Aorta (tissue), 5 donors: ENCODE results near the gene AKT1. TPM values are rescaled to one million over a fixed set of nuclear protein-coding genes. Genes with fewer than 3 reads are reported as not detected.

Source experiments
- ATAC-seq: fragments of 200-7000 bp; cut with Tn5 transposase; one replicate; pipeline ENCODE4 v1.9.1; 2022; ENCODE audit warnings: moderate library complexity; ENCODE audit not compliant: low FRiP score
- DNase-seq, 2 donors: peaks; one replicate each; pipeline ENCODE4 v3.0.0-alpha.2; 2020
- H3K27ac ChIP-seq, 2 donors: one replicate each; pipeline ENCODE4 v1.5.1; 2013; ENCODE audit warnings: low read length in 2 of 2, mild to moderate bottlenecking in 2 of 2, moderate library complexity in 2 of 2, control low read depth in 1 of 2, inconsistent platforms in 1 of 2, low read depth in 1 of 2
- H3K27me3 ChIP-seq, 2 donors: one replicate each; pipeline ENCODE4 v1.6.1; 2013; ENCODE audit warnings: control low read depth in 1 of 2, low read length in 1 of 2, mild to moderate bottlenecking in 1 of 2, moderate library complexity in 1 of 2; ENCODE audit not compliant: insufficient read depth in 2 of 2, control insufficient read depth in 1 of 2
- H3K36me3 ChIP-seq, 2 donors: one replicate each; pipeline ENCODE4 v1.6.1; 2013; ENCODE audit warnings: control low read depth in 1 of 2, low read length in 1 of 2, mild to moderate bottlenecking in 1 of 2; ENCODE audit not compliant: insufficient read depth in 2 of 2, control insufficient read depth in 1 of 2
- H3K4me1 ChIP-seq, 2 donors: one replicate each; pipeline ENCODE4 v1.6.1; 2013; ENCODE audit warnings: low read length in 2 of 2, control low read depth in 1 of 2, mild to moderate bottlenecking in 1 of 2, moderate library complexity in 1 of 2; ENCODE audit not compliant: insufficient read depth in 2 of 2, control insufficient read depth in 1 of 2
- H3K4me3 ChIP-seq, 2 donors: one replicate each; pipeline ENCODE4 v1.5.1; 2013; ENCODE audit warnings: low read length in 2 of 2, control low read depth in 1 of 2, mild to moderate bottlenecking in 1 of 2
- H3K9me3 ChIP-seq: one replicate; pipeline ENCODE4 v1.6.1; 2013; ENCODE audit warnings: mild to moderate bottlenecking, low read length; ENCODE audit not compliant: control insufficient read depth
- WGBS, 2 donors: extraction: QIAGEN DNeasy Blood & Tissue Kit; methylation state at CpG; one replicate each; pipeline ENCODE4 v1.1.7; 2013; 5-methylcytosine and 5-hydroxymethylcytosine counted together
- intact Hi-C, 2 donors: fragments of 100-400 bp; cut with DNase I; formaldehyde crosslinking; loops; one replicate each; pipeline versions ENCODE4 v1.14.2 to v1.15.0; 2022
- polyA plus RNA-seq, 2 donors: library from polyadenylated mRNA; stranded (reverse); fragments of 200-250 nt; gene quantifications; one replicate each; pipeline ENCODE4 v1.2.3, GENCODE V29; 2013
- total RNA-seq, 2 donors: library from RNA; stranded (reverse); fragmentation: NEBNext Ultra II Directional; extraction: Animal tissue kit (Norgen Biotek cat#: 25700); gene quantifications; one replicate each; pipeline ENCODE4 v1.2.1, GENCODE V29; 2021
- donor health status: healthy with polysubstance abuse.
- donor health status: Bipolar disorder and iron deficiency.
- donor health status: DM: no; HTN: no; CAD: no.
- donor health status: DM: no; HTN: no; CAD: no.
- donor health status: DM: yes; HTN: yes; CAD: no.

AKT1 gene
- total and polyA plus RNA-seq, 4 donors, result 93.2 to 154 (median 121) TPM

DNA sequence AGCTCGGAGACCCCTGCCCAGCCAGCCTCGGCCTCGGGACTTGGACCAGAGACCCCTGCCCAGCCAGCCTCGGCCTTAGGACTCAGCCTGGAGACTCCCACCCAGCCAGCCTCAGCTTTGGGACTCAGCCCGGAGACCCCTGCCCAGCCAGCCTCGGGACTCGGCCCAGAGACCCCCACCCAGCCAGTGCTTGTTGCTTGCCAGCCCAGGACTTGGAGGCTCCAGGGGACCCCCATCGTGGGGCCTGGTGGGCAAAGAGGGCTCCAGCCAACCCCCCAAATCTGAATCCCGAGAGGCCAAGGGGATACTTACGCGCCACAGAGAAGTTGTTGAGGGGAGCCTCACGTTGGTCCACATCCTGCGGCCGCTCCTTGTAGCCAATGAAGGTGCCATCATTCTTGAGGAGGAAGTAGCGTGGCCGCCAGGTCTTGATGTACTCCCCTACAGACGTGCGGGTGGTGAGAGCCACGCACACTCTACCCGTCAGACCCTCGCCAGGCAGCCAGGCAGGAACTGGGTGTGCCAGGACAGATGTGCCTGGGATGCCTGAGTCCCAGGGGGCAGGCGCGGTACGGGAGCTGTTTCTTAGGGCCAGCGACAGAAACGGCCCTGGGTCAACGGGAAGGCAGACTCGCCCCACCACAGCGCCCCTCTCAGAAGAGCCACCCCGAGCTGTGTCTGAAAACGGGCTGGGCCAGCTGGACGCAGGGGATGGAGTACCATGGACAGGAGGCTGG is 15.6 kb downstream of the AKT1 start:
- no peaks in the 10 kb centered on the region for H3K27me3 ChIP-seq
- no peak overlapping the region for H3K27ac ChIP-seq
- no peak for ATAC-seq
- DNase-seq, result no peak
- intact Hi-C loops, result no loop called here
- H3K4me3 ChIP-seq, result no peak overlapping the region
- no peaks in the 10 kb centered on the region for H3K36me3 ChIP-seq
- H3K4me1 ChIP-seq, result no peaks in the 10 kb centered on the region
- 88% methylated on average over 32 of the region's 32 CpGs for WGBS, 2 donors
- no peaks in the 10 kb centered on the region for H3K9me3 ChIP-seq

DNA sequence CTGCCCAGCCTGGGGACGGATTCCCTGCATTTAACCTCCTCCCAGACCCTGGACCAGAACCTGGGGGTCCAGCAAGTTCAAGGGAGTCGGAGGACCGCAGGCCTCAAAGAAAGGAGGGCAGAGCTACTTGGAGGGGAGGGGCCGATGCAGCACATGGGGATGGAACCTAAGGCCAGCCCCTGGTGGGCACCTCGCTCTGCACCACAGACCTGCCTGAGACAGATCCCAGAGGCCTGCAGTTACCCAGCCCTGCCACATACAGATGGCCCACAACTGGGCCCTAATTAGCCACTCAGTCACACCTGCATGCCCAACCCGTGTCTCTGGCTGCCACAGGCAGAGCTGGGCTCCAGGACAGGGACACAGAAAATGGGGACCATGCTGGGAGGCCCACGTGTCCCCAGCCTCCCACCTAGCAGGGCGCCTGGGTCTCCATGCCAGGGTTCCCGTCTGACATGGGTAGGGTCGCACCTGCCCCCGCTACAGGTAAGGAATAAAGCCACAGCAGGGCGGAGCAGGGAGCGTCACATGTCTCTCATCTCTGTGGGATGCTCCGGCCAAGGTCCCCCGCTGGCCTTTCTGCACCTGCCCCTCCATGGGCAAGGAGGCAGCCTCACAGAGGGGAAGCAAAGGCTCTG is 16.7 kb downstream of the AKT1 start:
- H3K27ac ChIP-seq, result no peak overlapping the region
- DNase-seq, result no peak
- no peaks in the 10 kb centered on the region for H3K27me3 ChIP-seq
- no peaks in the 10 kb centered on the region for H3K9me3 ChIP-seq
- intact Hi-C loops, result no loop called here
- H3K4me3 ChIP-seq, result no peak overlapping the region
- no peak for ATAC-seq
- no peaks in the 10 kb centered on the region for H3K36me3 ChIP-seq
- H3K4me1 ChIP-seq, result no peaks in the 10 kb centered on the region
- 83 to 87% methylated on average over 13 to 15 of the region's 15 CpGs for WGBS, 2 donors

DNA sequence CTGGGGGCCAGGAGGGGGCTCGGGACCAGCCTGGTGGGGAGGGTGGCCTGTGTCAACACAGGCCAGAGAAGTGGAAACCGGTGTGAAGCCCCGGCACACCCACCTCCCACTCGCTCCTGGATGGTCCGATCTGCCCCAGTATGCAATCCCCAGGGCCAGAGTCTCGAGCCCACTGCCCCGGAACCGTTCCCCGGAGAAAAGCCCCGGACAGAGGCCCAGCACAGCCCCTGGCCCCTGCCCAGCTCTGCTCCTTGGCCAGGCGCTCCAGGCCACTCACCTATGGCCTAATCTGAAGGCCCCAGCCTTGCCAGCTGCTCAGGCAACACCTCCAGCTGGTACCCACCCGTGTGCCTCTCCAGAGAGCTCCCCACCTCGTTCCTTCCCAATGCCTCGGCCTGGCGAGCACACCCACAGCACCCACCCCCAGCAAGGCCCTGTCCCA is 17.7 kb downstream of the AKT1 start:
- Histone ChIP-seq H3K27me3 (no peaks in the 10 kb centered on the region), H3K4me3 (no peak overlapping the region), H3K27ac (no peak overlapping the region), H3K4me1 (no peaks in the 10 kb centered on the region), H3K9me3 (no peaks in the 10 kb centered on the region), H3K36me3 (no peaks in the 10 kb centered on the region)
- intact Hi-C loops, result no loop called here
- ATAC-seq (no peak), DNase-seq (no peak)
- WGBS, 2 donors, result 67 to 70% methylated on average over 15 of the region's 15 CpGs

DNA sequence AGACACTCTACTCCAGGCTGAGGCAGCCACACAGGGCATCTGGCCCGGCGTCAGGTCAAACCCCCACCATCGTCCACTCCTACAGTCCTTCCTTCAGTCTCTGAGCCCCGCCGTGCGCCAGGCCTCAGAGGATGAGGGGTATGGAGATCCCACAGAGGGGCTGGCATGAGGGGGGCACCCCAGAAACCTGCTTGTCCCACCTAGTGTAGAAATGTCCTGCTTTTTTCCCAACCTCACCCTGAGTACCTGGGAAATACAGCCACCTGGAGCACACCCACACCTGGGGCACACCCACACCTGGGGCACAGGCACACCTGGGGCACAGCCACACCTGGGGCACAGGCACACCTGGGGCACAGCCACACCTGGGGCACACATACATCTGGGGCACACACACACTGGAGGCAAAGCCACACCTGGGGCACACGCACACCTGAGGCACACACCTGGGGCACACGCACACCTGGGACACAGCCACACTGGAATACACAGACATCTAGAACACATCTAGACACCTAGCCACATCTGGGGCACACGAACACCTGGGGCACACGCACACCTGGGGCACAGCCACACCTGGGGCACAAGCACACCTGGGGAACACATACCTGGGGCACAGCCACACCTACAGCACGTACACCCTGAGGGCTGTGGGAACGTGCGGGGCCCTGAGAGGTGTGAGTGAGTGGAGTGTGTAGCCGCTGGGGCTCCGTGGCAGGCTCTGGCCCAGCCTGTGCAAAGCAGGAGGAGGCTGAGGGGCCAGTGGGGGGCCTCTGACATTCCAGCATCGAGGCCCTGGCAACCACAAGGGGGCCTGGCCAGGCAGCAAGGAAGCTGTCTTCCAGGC is 18.4 kb downstream of the AKT1 start:
- 75 to 83% methylated on average over 16 of the region's 16 CpGs for WGBS, 2 donors
- Histone ChIP-seq H3K4me1 (no peaks in the 10 kb centered on the region), H3K9me3 (no peaks in the 10 kb centered on the region), H3K4me3 (no peak overlapping the region), H3K36me3 (no peaks in the 10 kb centered on the region), H3K27ac (no peak overlapping the region), H3K27me3 (no peaks in the 10 kb centered on the region)
- intact Hi-C loops, result no loop called here
- no peak for ATAC-seq
- no peak for DNase-seq

DNA sequence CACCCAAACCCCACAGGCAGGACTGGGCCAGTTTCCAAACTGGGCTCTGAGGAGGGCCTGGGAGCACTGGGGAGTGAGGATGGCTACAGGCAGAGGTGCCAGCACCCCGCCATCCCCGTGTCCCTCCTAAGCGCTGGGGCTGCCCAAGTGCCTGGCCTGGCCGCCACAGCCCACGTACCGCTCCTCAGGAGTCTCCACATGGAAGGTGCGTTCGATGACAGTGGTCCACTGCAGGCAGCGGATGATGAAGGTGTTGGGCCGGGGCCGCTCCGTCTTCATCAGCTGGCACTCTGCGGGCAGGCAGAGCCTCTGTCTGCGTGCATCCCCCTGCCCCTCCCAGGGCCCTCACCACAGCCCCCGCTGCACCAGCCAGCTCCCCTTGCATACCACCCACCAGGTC is 19.1 kb downstream of the AKT1 start:
- no peak overlapping the region for H3K27ac ChIP-seq
- no peaks in the 10 kb centered on the region for H3K36me3 ChIP-seq
- intact Hi-C loops, result no loop called here

DNA sequence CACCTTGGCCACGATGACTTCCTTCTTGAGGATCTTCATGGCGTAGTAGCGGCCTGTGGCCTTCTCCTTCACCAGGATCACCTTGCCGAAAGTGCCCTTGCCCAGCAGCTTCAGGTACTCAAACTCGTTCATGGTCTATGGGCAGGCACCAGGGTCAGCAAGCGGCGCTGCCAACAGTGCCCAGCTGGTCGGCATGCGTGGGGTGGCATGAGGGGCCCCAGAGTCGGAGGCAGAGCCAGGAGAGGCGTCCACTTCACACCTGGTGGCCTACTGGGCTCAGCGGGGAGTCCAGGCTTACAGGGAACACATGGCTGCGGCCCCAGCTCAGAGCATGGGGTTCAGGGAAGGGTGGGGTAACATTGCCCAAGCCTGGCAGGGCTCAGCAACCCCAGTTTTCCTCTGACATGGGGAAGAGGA is 20.5 kb downstream of the AKT1 start:
- Histone ChIP-seq H3K36me3 (no peaks in the 10 kb centered on the region), H3K9me3 (no peaks in the 10 kb centered on the region), H3K4me1 (no peaks in the 10 kb centered on the region), H3K27ac (no peak overlapping the region), H3K4me3 (no peak overlapping the region), H3K27me3 (no peaks in the 10 kb centered on the region)
- 88% methylated on average over 13 of the region's 13 CpGs for WGBS, 2 donors
- no peak for DNase-seq
- intact Hi-C loops, result no loop called here
- no peak for ATAC-seq

More for the DNA sequence above, 19.1 kb downstream of the AKT1 start:
- no peak for DNase-seq
- no peak for ATAC-seq
- Histone ChIP-seq H3K27me3 (no peaks in the 10 kb centered on the region), H3K4me1 (no peaks in the 10 kb centered on the region), H3K4me3 (no peak overlapping the region), H3K9me3 (no peaks in the 10 kb centered on the region)
- WGBS, 2 donors, result 98 to 100% methylated on average over 15 of the region's 15 CpGs

DNA sequence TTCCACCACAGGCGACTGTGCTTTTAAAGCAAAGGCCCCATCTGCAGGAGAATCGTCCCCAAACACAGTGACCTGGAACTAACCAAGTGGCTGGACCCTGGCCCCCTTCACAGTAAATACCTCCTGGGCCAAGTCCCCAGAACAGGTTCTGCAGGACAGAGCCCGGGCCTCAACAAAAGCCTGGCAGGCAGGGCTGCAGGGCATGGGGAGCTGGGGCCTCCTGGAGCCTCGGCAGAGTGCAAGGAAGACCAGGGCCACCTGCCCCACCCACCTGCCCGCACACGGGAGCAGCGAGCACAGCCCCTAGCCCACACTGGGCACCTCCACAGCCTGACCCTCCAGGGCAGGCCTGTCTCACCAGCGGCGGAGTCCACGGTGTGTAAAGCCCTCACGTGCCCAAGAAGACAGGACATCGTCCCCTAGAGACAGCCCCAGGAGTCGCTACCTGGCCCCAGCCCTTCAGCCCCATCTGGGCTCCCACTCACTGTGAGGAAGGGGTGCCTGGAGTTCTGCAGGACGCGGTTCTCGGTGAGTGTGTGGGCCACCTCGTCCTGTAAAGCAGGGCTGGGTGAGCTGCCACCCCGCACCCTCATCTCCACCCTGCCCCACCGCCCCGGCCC is 21.0 kb downstream of the AKT1 start:
- DNase-seq (no peak), ATAC-seq (no peak)
- Histone ChIP-seq H3K27me3 (no peaks in the 10 kb centered on the region), H3K36me3 (no peaks in the 10 kb centered on the region), H3K4me3 (no peak overlapping the region), H3K27ac (no peak overlapping the region), H3K4me1 (no peaks in the 10 kb centered on the region), H3K9me3 (no peaks in the 10 kb centered on the region)
- intact Hi-C loops, result no loop called here
- 85 to 86% methylated on average over 20 of the region's 20 CpGs for WGBS, 2 donors

DNA sequence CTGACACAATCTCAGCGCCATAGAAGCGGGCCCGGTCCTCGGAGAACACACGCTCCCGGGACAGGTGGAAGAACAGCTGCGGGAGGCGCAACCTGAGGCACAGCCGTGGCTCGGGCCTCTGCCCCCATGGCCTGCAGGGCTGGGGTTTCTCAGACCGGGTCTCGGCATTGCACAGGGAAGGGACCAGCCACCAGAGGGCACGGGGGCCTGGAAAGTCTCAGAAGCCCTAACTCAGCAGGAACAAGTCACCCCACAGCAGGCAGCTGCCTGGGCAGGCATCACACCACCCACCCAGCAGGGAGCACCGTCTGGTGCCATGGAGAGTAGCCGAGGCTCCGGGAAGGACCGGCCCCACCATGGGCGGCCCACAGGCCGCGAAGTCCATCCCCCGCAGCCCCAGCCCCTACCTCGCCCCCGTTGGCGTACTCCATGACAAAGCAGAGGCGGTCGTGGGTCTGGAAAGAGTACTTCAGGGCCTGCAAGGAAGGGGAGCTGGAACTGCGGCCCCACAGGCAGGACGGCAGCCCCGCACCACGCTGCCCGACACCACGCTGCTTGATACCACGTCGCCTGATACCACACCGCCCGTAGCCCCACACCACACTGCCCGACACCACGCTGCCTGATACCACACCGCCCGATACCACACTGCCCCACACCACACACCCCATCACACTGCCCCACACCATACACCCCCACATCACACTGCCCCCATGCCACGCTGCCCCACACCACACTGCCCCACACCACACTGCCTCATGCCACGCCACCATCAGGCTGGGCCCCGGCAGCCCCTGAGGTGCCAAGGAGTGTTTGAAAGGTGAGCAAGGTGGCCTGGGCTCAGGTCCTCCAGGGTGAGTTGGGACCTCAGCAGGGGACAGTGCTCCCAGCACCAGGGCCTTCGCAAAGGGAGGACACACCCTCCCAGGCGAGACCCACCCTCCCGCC is 21.8 kb downstream of the AKT1 start:
- DNase-seq, result no peak
- ATAC-seq, result no peak
- Histone ChIP-seq H3K4me1 (no peaks in the 10 kb centered on the region), H3K27me3 (no peaks in the 10 kb centered on the region), H3K4me3 (no peak overlapping the region), H3K9me3 (no peaks in the 10 kb centered on the region), H3K27ac (no peak overlapping the region), H3K36me3 (no peaks in the 10 kb centered on the region)
- intact Hi-C loops, result no loop called here
- WGBS, 2 donors, result 86 to 87% methylated on average over 45 to 46 of the region's 46 CpGs
